ENCODE data around the gene RS1. TPM values are rescaled to one million over a fixed set of nuclear protein-coding genes. Genes with fewer than 3 reads are reported as not detected.

Gene RS1
- total and polyA plus RNA-seq, 2 of the 13 experiments (the other 11 are each of a cell fraction or from before 2014, with no cell fraction given) = not detected

- TF ChIP-seq GABPA (IDR thresholded peaks at IDR 0.05; ENCODE audit: low read depth, low read length) (peak; percentile 55), GABPA (CRISPR knock-in tag; IDR thresholded peaks at IDR 0.05; ENCODE audit: low read depth) (no peak; the same call in 1 of the 2 replicates), MAFG (CRISPR knock-in tag; IDR thresholded peaks at IDR 0.05) (no peak), ZGPAT (CRISPR knock-in tag; IDR thresholded peaks at IDR 0.05) (peak; percentile 70), ZC3H4 (CRISPR knock-in tag; IDR thresholded peaks at IDR 0.05; ENCODE audit: borderline replicate concordance) (no peak), GLMP (CRISPR knock-in tag; IDR thresholded peaks at IDR 0.05; ENCODE audit: borderline replicate concordance) (no peak), ZNF121 (CRISPR knock-in tag; IDR thresholded peaks at IDR 0.05) (no peak), ZNF468 (CRISPR knock-in tag; IDR thresholded peaks at IDR 0.05) (no peak), SIN3B (IDR thresholded peaks at IDR 0.05; ENCODE audit: low read length) (no peak), ZNF839 (CRISPR knock-in tag; IDR thresholded peaks at IDR 0.05; ENCODE audit: borderline replicate concordance) (no peak), STAT5B (CRISPR knock-in tag; IDR thresholded peaks at IDR 0.05) (no peak), CENPT (CRISPR knock-in tag; IDR thresholded peaks at IDR 0.05; ENCODE audit: low read depth) (no peak), ZNF678 (CRISPR knock-in tag; IDR thresholded peaks at IDR 0.05) (no peak), PAXIP1 (CRISPR knock-in tag; conservative IDR thresholded peaks at IDR 0.05) (no peak), PHF20 (CRISPR knock-in tag; IDR thresholded peaks at IDR 0.05) (peak; percentile 36), ARID2 (CRISPR knock-in tag; IDR thresholded peaks at IDR 0.05; ENCODE audit: borderline replicate concordance) (no peak), ZNF781 (CRISPR knock-in tag; IDR thresholded peaks at IDR 0.05; ENCODE audit: borderline replicate concordance, not compliant biosample characterization) (no peak), REXO4 (CRISPR knock-in tag; IDR thresholded peaks at IDR 0.05; ENCODE audit: borderline replicate concordance) (no peak), ZNF414 (CRISPR knock-in tag; IDR thresholded peaks at IDR 0.05) (no peak), XBP1 (CRISPR knock-in tag; IDR thresholded peaks at IDR 0.05) (no peak), POGZ (CRISPR knock-in tag; IDR thresholded peaks at IDR 0.05) (no peak), SRSF9 (IDR thresholded peaks at IDR 0.05; ENCODE audit: borderline replicate concordance, insufficient read depth, low read depth, low read length, poor library complexity, severe bottlenecking) (no peak), SIX4 (CRISPR knock-in tag; IDR thresholded peaks at IDR 0.05) (no peak)
Measured at GRCh38 chrX:18674788-18675735, 3.2 kb upstream of the RS1 start (continued).
